GM20000 (cell line): ENCODE measurements around the gene SEL1L3.

ENCODE experiments used
- DNase-seq: peaks from one replicate; pipeline ENCODE4 v3.0.0; 2012; ENCODE audit warnings: low spot score
- CTCF ChIP-seq: IDR thresholded peaks from 2 replicates; pipeline ENCODE4 v1.5.1; 2012; ENCODE audit warnings: mild to moderate bottlenecking, control low read depth; ENCODE audit errors: extremely low read depth, missing control alignments

SEL1L3 gene

GRCh38 chr4:25783943-25784342 is 78.8 kb downstream of the SEL1L3 start:
- no peak for TF ChIP-seq CTCF
- DNase-seq = no peak

DNA sequence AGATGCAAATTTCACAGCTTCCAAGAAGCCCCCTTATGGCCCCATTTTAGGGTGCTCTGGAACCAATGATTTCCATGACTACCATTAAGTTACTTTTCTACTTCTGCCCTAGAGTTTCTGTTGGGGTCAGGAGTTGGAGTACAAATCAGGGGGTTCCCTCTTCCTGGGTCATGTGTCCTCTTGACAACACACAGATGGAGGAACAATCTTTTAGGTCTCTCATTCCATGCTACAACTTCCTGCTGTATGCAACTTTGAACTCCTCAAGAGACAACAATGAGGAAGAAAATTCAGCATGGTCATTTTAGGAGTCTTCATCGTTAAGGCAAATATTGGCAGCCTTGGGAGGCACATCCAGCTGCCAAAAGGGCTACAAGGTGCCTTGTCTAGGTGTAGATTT is 79.7 kb downstream of the SEL1L3 start:
- no peak for TF ChIP-seq CTCF
- DNase-seq = no peak

DNA sequence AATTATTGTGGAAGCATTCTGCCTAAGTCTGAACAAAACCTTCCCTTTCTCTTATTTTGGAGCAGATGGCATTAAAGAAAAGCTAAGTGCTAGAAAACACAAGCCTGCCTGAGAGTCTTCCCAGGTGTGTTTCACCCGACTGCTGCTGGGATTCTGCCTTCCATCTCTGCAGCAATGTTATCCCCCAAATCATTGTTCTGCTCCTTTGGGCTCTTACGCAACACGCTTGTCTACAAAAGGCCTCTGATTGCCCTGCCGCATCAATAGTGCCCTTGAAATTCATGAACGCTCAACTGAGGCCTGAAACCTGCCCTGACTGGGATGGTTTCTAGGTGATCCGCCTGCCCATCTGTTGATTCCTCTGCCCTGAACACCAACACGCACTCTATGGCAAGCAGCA is 80.3 kb downstream of the SEL1L3 start:
- DNase-seq = no peak
- TF ChIP-seq CTCF = no peak

DNA sequence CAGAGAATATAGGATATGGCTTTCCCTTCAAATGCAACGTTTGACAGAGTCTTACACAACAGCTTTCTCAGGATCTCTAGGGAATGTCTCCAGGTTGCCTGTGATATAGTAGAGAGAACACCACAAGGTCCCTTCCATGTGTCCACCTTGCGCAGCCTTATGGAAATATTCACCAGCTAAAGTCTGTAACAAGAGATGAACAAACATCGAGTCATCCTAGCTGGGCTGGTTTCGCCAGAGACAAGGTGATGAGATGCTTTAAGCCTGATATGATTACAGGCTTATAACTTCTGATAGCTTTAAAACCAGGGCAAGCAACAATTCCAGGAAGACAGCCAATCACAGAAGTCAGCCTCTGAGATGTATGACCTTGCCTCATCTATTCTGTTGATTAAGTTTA is 83.8 kb downstream of the SEL1L3 start:
- DNase-seq = no peak
- TF ChIP-seq CTCF = no peak

DNA sequence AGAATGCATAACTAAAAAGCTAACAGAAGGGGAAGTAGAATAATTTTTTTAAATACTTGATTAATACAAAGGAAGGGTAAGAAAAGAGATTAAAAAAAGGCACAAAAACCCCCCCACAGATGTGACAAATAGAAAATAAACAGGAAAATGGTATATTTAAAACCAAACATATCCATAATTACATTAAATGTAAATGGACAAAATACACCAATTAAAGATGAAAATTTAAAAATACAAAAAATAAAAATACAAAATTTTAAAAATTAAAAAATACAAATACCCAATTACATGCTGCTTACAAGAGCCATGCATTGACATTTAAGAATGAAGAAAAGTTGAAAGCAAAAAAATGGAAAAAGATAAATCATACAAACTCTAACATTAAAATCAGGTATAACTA is 86.0 kb downstream of the SEL1L3 start:
- no peak for TF ChIP-seq CTCF
- no peak for DNase-seq

DNA sequence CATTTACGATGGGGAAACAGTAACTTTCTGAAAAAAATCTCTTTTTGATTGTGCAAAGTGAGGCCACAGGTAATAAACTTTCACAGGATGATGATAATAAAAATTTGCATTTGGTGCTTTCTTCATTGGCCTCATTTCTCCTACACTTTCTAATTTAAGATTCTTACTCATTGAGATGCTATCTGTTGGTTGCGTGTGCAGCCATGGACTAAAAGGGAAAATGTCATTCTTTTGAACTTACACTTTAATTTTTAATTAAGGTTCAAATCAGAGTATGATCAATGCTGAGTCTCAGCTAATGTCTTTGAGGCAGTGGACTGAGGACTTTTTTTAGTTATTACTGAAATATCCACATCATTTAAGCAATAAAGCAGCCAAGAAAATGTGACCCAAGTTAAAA is 87.6 kb downstream of the SEL1L3 start:
- TF ChIP-seq CTCF = no peak
- no peak for DNase-seq

- DNase-seq = no peak
- TF ChIP-seq CTCF = no peak
These were observed 89.4 kb downstream of the SEL1L3 start for GRCh38 chr4:25773358-25773757.
